Trophoblast cell (in vitro differentiated cells and primary cell): Measurements from ENCODE around the gene KLK1.
A peak's percentile ranks its signal among the peaks of the same experiment; 100 is the strongest.

Experiments used
- DNase-seq, 2 donors: peaks; one replicate each; pipeline ENCODE4 v3.0.0-alpha.2; 2016
- H2AFZ ChIP-seq: 2 replicates; pipeline ENCODE4 v1.6.1; 2013; ENCODE audit warnings: low read length, moderate library complexity, mild to moderate bottlenecking; ENCODE audit not compliant: insufficient read depth, poor library complexity
- H2AK5ac ChIP-seq: 2 replicates; pipeline ENCODE4 v1.6.1; 2013; ENCODE audit warnings: mild to moderate bottlenecking, low read length
- H2BK120ac ChIP-seq: 2 replicates; pipeline ENCODE4 v1.6.1; 2013; ENCODE audit warnings: low read length, mild to moderate bottlenecking, moderate library complexity; ENCODE audit not compliant: insufficient read depth, poor library complexity
- H2BK12ac ChIP-seq: 2 replicates; pipeline ENCODE4 v1.6.1; 2013; ENCODE audit warnings: mild to moderate bottlenecking, low read length, moderate library complexity
- H2BK5ac ChIP-seq: 2 replicates; pipeline ENCODE4 v1.6.1; 2013; ENCODE audit warnings: low read length, low read depth, moderate library complexity, mild to moderate bottlenecking; ENCODE audit not compliant: poor library complexity
- H3K14ac ChIP-seq: 2 replicates; pipeline ENCODE4 v1.6.1; 2013; ENCODE audit warnings: mild to moderate bottlenecking, low read length
- H3K18ac ChIP-seq: 2 replicates; pipeline ENCODE4 v1.6.1; 2013; ENCODE audit warnings: mild to moderate bottlenecking, low read length
- H3K23ac ChIP-seq: 2 replicates; pipeline ENCODE4 v1.6.1; 2013; ENCODE audit warnings: low read length
- H3K27ac ChIP-seq: 2 replicates; pipeline ENCODE4 v1.5.1; 2013; ENCODE audit warnings: low read depth, mild to moderate bottlenecking, inconsistent platforms, low read length, moderate library complexity
- H3K27me3 ChIP-seq: 2 replicates; pipeline ENCODE4 v1.6.1; 2013; ENCODE audit warnings: inconsistent platforms, mild to moderate bottlenecking, low read length, moderate library complexity; ENCODE audit not compliant: insufficient read depth
- H3K36me3 ChIP-seq, 2 experiments: 1 replicate in 1 of 2; 2 replicates in 1 of 2; pipeline ENCODE4 v1.6.1; 2013; ENCODE audit warnings: low read length in 2 of 2, mild to moderate bottlenecking in 2 of 2, moderate library complexity in 1 of 2; ENCODE audit not compliant: insufficient read depth in 2 of 2, control insufficient read depth in 1 of 2
- H3K4ac ChIP-seq: 2 replicates; pipeline ENCODE4 v1.6.1; 2013; ENCODE audit warnings: low read depth, mild to moderate bottlenecking, low read length, moderate library complexity
- H3K4me1 ChIP-seq, 2 experiments: 1 replicate in 1 of 2; 2 replicates in 1 of 2; pipeline ENCODE4 v1.6.1; 2013; ENCODE audit warnings: low read length in 2 of 2, mild to moderate bottlenecking in 2 of 2, moderate library complexity in 1 of 2; ENCODE audit not compliant: insufficient read depth in 2 of 2, control insufficient read depth in 1 of 2
- H3K4me2 ChIP-seq: 2 replicates; pipeline ENCODE4 v1.6.1; 2013; ENCODE audit warnings: inconsistent platforms, mild to moderate bottlenecking, low read length, moderate library complexity
- H3K4me3 ChIP-seq: 2 replicates; pipeline ENCODE4 v1.5.1; 2013; ENCODE audit warnings: mild to moderate bottlenecking, low read depth, low read length, inconsistent platforms
- H3K79me1 ChIP-seq: one replicate; pipeline ENCODE4 v1.6.1; 2013; ENCODE audit warnings: low read length
- H3K79me2 ChIP-seq: 2 replicates; pipeline ENCODE4 v1.6.1; 2013; ENCODE audit warnings: low read length, mild to moderate bottlenecking; ENCODE audit not compliant: control insufficient read depth, insufficient read depth, poor library complexity
- H3K9ac ChIP-seq: 2 replicates; pipeline ENCODE4 v1.6.1; 2013; ENCODE audit warnings: mild to moderate bottlenecking, low read length
- H3K9me3 ChIP-seq: 2 replicates; pipeline ENCODE4 v1.6.1; 2013; ENCODE audit warnings: low read depth, mild to moderate bottlenecking, control low read depth, inconsistent platforms, low read length; ENCODE audit not compliant: insufficient read depth
- H4K12ac ChIP-seq: 2 replicates; pipeline ENCODE4 v1.6.1; 2013; ENCODE audit warnings: low read depth, mild to moderate bottlenecking, low read length, moderate library complexity
- H4K8ac ChIP-seq: 2 replicates; pipeline ENCODE4 v1.6.1; 2013; ENCODE audit warnings: low read depth, mild to moderate bottlenecking, low read length, moderate library complexity
- H4K91ac ChIP-seq: one replicate; pipeline ENCODE4 v1.6.1; 2013; ENCODE audit warnings: low read depth, mild to moderate bottlenecking, low read length, moderate library complexity
- WGBS: extraction: QIAGEN DNeasy Blood & Tissue Kit; methylation state at CpG from one replicate; pipeline ENCODE4 v1.1.7; 2013; ENCODE audit warnings: missing lambda C conversion rate; ENCODE audit not compliant: insufficient read length, insufficient coverage; ENCODE audit errors: extremely low coverage; 5-methylcytosine and 5-hydroxymethylcytosine counted together

The KLK1 gene

DNA sequence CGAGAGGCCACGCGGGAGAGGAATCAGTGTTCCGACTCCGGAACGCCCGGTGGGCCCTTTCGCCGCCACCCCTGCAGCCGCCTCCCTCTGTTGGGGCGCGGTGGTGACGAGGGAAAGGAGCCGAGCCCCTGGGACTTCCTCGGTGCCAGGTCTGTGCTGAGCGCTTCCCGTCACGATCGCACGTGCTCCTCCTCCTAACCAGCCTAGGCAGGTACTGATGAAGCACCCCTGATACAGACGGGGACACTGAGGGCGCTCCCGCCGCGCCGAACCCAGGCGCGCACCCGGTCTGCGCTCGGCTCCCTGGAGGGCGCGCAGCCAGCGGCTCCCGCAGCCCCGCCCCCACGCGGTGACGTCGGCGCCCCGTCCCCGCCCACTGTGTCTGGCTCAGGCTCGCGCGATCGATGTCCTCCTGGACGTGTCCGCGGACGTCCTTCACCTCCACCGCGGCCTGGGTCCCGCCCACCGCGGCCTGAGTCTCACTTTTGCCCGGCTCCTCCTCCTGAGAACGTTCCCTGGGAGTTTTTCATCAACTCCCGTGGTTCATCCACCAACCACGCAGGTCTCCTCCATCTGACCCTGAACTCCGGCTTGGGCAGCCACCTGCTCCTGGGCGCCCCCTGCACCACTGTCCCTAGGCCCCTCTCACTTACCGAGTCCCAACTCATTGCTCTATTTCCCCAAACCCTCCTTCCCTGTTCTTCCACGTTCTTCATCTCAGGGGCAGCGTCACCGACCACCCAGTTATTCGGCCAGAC lies 12.4 kb upstream of the KLK1 start:
- peak overlapping the region; percentile 75 for H3K4me3 ChIP-seq
- no peaks in the 10 kb centered on the region for H3K36me3 ChIP-seq
- peak; percentile 25 to 43 for DNase-seq
- WGBS = no CpG with 5 or more reads among the region's 67 CpGs
- H2BK120ac ChIP-seq = no peak overlapping the region
- H2BK12ac ChIP-seq = no peak overlapping the region
- no peak overlapping the region for H3K23ac ChIP-seq
- peaks cover 4% of the 10 kb centered on the region for H3K79me2 ChIP-seq
- no peak overlapping the region for H3K27ac ChIP-seq
- peaks cover 4% of the 10 kb centered on the region for H3K79me1 ChIP-seq
- H2AK5ac ChIP-seq = no peak overlapping the region
- H3K14ac ChIP-seq = peak overlapping the region; percentile 52
- peak overlapping the region; percentile 90 for H3K4me2 ChIP-seq
- no peaks in the 10 kb centered on the region for H3K9me3 ChIP-seq
- H3K18ac ChIP-seq = peak overlapping the region; percentile 55
- H3K4me1 ChIP-seq = peaks cover 5 to 7% of the 10 kb centered on the region in 2 experiments
- H3K4ac ChIP-seq = no peak overlapping the region
- peak overlapping the region; percentile 98 for H2AFZ ChIP-seq
- peak overlapping the region; percentile 60 for H4K12ac ChIP-seq
- H4K8ac ChIP-seq = peak overlapping the region; percentile 77
- H3K9ac ChIP-seq = peak overlapping the region; percentile 75
- H4K91ac ChIP-seq = peak overlapping the region; percentile 20
- no peak overlapping the region for H2BK5ac ChIP-seq
- H3K27me3 ChIP-seq = no peaks in the 10 kb centered on the region

GRCh38 chr19:50835103-50835784 lies 11.7 kb upstream of the KLK1 start:
- Histone ChIP-seq H3K4me3 (peak overlapping the region; percentile 75), H3K14ac (peak overlapping the region; percentile 52), H4K8ac (peak overlapping the region; percentile 77), H3K27me3 (no peaks in the 10 kb centered on the region), H2BK12ac (no peak overlapping the region), H2AK5ac (no peak overlapping the region), H4K91ac (no peak overlapping the region), H3K27ac (no peak overlapping the region), H3K79me1 (peaks cover 4% of the 10 kb centered on the region), H2BK5ac (no peak overlapping the region), H3K23ac (no peak overlapping the region), H3K4ac (no peak overlapping the region), H3K9ac (no peak overlapping the region), H4K12ac (no peak overlapping the region), H3K79me2 (peaks cover 4% of the 10 kb centered on the region), H2AFZ (peak overlapping the region; percentile 98), H3K18ac (peak overlapping the region; percentile 55), H2BK120ac (no peak overlapping the region), H3K36me3 (no peaks in the 10 kb centered on the region), H3K9me3 (no peaks in the 10 kb centered on the region), H3K4me1 (peaks cover 5 to 7% of the 10 kb centered on the region in 2 experiments), H3K4me2 (peak overlapping the region; percentile 90)
- DNase-seq = no peak
- WGBS = no CpG with 5 or more reads among the region's 13 CpGs

DNA sequence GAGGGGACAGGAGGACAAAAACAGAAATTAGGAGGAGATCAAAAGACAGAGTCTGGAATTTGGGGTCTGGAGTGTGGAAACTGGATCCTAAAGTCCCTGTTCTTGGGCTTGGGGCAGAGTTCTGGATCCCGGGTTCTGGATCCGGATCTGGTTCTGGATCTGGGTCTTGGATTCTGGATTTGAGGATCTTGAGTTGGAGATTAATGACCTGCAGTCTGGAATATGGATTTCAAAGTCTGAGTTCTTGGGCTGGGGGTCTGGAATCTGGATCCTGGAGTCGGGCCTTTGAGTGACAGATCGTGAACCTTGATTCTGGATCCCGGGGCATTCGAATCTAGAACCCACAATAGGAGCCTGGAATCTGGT lies 10.2 kb upstream of the KLK1 start:
- Histone ChIP-seq H2BK5ac (no peak overlapping the region), H3K27ac (no peak overlapping the region), H2BK120ac (no peak overlapping the region), H3K36me3 (no peaks in the 10 kb centered on the region), H3K4me3 (no peak overlapping the region), H4K8ac (no peak overlapping the region), H4K12ac (no peak overlapping the region), H2AK5ac (no peak overlapping the region), H3K4me1 (peaks cover 5 to 7% of the 10 kb centered on the region in 2 experiments), H3K79me2 (peaks cover 4% of the 10 kb centered on the region), H3K18ac (no peak overlapping the region), H2BK12ac (no peak overlapping the region), H3K9ac (no peak overlapping the region), H3K14ac (no peak overlapping the region), H3K4me2 (no peak overlapping the region), H3K27me3 (no peaks in the 10 kb centered on the region), H2AFZ (no peak overlapping the region), H3K79me1 (peaks cover 4% of the 10 kb centered on the region), H3K4ac (no peak overlapping the region), H4K91ac (no peak overlapping the region), H3K23ac (no peak overlapping the region), H3K9me3 (no peaks in the 10 kb centered on the region)
- DNase-seq = no peak
- whole genome bisulfite sequencing = no CpG with 5 or more reads among the region's 6 CpGs

GRCh38 chr19:50833117-50833801 lies 9.7 kb upstream of the KLK1 start, which contains the start of gene KLK15:
TSS of gene KLK15 (minus strand) at chr19:50833574. CDS start at chr19:50831492, 2,082 bp downstream.
- Histone ChIP-seq H3K23ac (no peak within 1 kb of the TSS), H2AFZ (no peak within 1 kb of the TSS), H4K8ac (no peak within 1 kb of the TSS), H4K91ac (no peak within 1 kb of the TSS), H2BK5ac (no peak within 1 kb of the TSS), H2AK5ac (no peak within 1 kb of the TSS), H3K79me2 (peaks cover 4% of the 10 kb centered on the region), H3K14ac (no peak within 1 kb of the TSS), H3K4me3 (no peak within 1 kb of the TSS), H3K9me3 (no peaks in the 10 kb centered on the region), H3K79me1 (peaks cover 4% of the 10 kb centered on the region), H3K36me3 (no peaks in the 10 kb centered on the region), H3K4ac (no peak within 1 kb of the TSS), H3K18ac (no peak within 1 kb of the TSS), H3K27me3 (no peaks in the 10 kb centered on the region), H3K4me2 (no peak within 1 kb of the TSS), H3K9ac (no peak within 1 kb of the TSS), H2BK12ac (no peak within 1 kb of the TSS), H3K4me1 (peaks cover 5 to 7% of the 10 kb centered on the region in 2 experiments), H3K27ac (no peak within 1 kb of the TSS), H4K12ac (no peak within 1 kb of the TSS), H2BK120ac (no peak within 1 kb of the TSS)
- no peak for DNase-seq
- no CpG with 5 or more reads among the region's 8 CpGs for WGBS
